IMR-90 (cell line): Measurements from ENCODE around the gene NQO2. TPM values are rescaled to one million over a fixed set of nuclear protein-coding genes. Genes with fewer than 3 reads are reported as not detected.

ENCODE experiments used
- ATAC-seq: fragments of 200-7000 bp; cut with Tn5 transposase; 2 replicates; pipeline ENCODE4 v1.9.1; 2020; ENCODE audit warnings: low read depth, mild to moderate bottlenecking, moderate library complexity
- BruUV-seq: library from RNA; stranded (reverse); fragments of 400-500 nt; replicated peaks from 2 replicates; lab custom pipeline; 2021; lab: Mats Ljungman, UMichigan
- CTCF ChIA-PET: fragments of 300-600 bp; formaldehyde crosslinking; extraction: SDS; loops from one replicate; lab custom pipeline; 2021; ENCODE audit warnings: antibody characterized with exemption; lab: Yijun Ruan, JAX
- POLR2A ChIA-PET: fragments of 300-600 bp; sonication (Branson Sonifier 250); formaldehyde crosslinking; loops from one replicate; lab custom pipeline; 2022; ENCODE audit warnings: antibody characterized with exemption; ENCODE audit not compliant: unreplicated experiment; lab: Charles Lee
- DNase-seq: peaks from one replicate; pipeline ENCODE4 v3.0.0; 2013
- H2AFZ ChIP-seq: replicated peaks from 2 replicates; pipeline ENCODE3; 2013; ENCODE audit warnings: low read length, mild to moderate bottlenecking; ENCODE audit not compliant: poor library complexity
- H2AK5ac ChIP-seq: 2 replicates; pipeline ENCODE4 v1.6.1; 2013; ENCODE audit warnings: low read depth, low read length, inconsistent platforms
- H2AK9ac ChIP-seq: replicated peaks from 2 replicates; pipeline ENCODE3; 2013; ENCODE audit warnings: mild to moderate bottlenecking, low read depth, low read length, moderate library complexity; ENCODE audit not compliant: poor library complexity
- H2BK120ac ChIP-seq: 2 replicates; pipeline ENCODE4 v1.6.1; 2013; ENCODE audit warnings: low read depth, low read length, inconsistent platforms
- H2BK15ac ChIP-seq: 3 replicates; pipeline ENCODE4 v1.6.1; 2013; ENCODE audit warnings: low read depth, low read length, inconsistent platforms
- H2BK20ac ChIP-seq: 2 replicates; pipeline ENCODE4 v1.6.1; 2013; ENCODE audit warnings: low read depth, mild to moderate bottlenecking, inconsistent platforms, low read length, moderate library complexity
- H2BK5ac ChIP-seq: 2 replicates; pipeline ENCODE4 v1.6.1; 2013; ENCODE audit warnings: mild to moderate bottlenecking, low read depth, low read length, inconsistent platforms; ENCODE audit not compliant: poor library complexity, severe bottlenecking
- H3K14ac ChIP-seq: replicated peaks from 2 replicates; pipeline ENCODE4 v1.6.1; 2013; ENCODE audit warnings: low read depth, low read length, inconsistent platforms
- H3K18ac ChIP-seq: 2 replicates; pipeline ENCODE4 v1.6.1; 2013; ENCODE audit warnings: low read depth, low read length, control low read depth
- H3K23ac ChIP-seq: 2 replicates; pipeline ENCODE4 v1.6.1; 2013; ENCODE audit warnings: low read depth, low read length, inconsistent platforms
- H3K27ac ChIP-seq: 2 replicates; pipeline ENCODE4 v1.5.1; 2013; ENCODE audit warnings: mild to moderate bottlenecking, control low read depth, low read length; ENCODE audit not compliant: insufficient read depth
- H3K27me3 ChIP-seq: 2 replicates; pipeline ENCODE4 v1.6.1; 2013; ENCODE audit warnings: low read length; ENCODE audit not compliant: control insufficient read depth, insufficient read depth
- H3K36me3 ChIP-seq: 2 replicates; pipeline ENCODE4 v1.6.1; 2013; ENCODE audit warnings: low read length, mixed read lengths; ENCODE audit not compliant: control insufficient read depth, insufficient read depth
- H3K4ac ChIP-seq: 2 replicates; pipeline ENCODE4 v1.6.1; 2013; ENCODE audit warnings: low read depth, low read length, inconsistent platforms
- H3K4me1 ChIP-seq: 2 replicates; pipeline ENCODE4 v1.6.1; 2013; ENCODE audit warnings: low read length, mixed read lengths; ENCODE audit not compliant: control insufficient read depth, insufficient read depth
- H3K4me2 ChIP-seq: 2 replicates; pipeline ENCODE4 v1.6.1; 2013; ENCODE audit warnings: low read depth, mild to moderate bottlenecking, control low read depth, low read length, moderate library complexity
- H3K4me3 ChIP-seq: 2 replicates; pipeline ENCODE4 v1.5.1; 2013; ENCODE audit warnings: low read depth, mild to moderate bottlenecking, control low read depth, low read length, moderate library complexity; ENCODE audit not compliant: insufficient read depth
- H3K56ac ChIP-seq: 2 replicates; pipeline ENCODE4 v1.6.1; 2013; ENCODE audit warnings: low read length, inconsistent platforms; ENCODE audit not compliant: insufficient read depth; ENCODE audit errors: extremely low read depth
- H3K79me1 ChIP-seq, 2 experiments: 2 replicates each; pipeline ENCODE4 v1.6.1; 2013; ENCODE audit warnings: low read length in 2 of 2, inconsistent platforms in 1 of 2, low read depth in 1 of 2
- H3K9ac ChIP-seq: 2 replicates; pipeline ENCODE4 v1.6.1; 2013; ENCODE audit warnings: low read depth, low read length, control low read depth
- H3K9me1 ChIP-seq: 2 replicates; pipeline ENCODE4 v1.6.1; 2013; ENCODE audit warnings: low read length, inconsistent platforms; ENCODE audit not compliant: insufficient read depth
- H3K9me3 ChIP-seq: 2 replicates; pipeline ENCODE4 v1.6.1; 2013; ENCODE audit warnings: low read length; ENCODE audit not compliant: control insufficient read depth, insufficient read depth
- H4K20me1 ChIP-seq: 2 replicates; pipeline ENCODE4 v1.6.1; 2013; ENCODE audit warnings: low read length, inconsistent platforms; ENCODE audit not compliant: insufficient read depth
- H4K5ac ChIP-seq: 2 replicates; pipeline ENCODE4 v1.6.1; 2013; ENCODE audit warnings: mild to moderate bottlenecking, low read depth, low read length, control low read depth
- H4K8ac ChIP-seq, 2 experiments: 2 replicates each; pipeline ENCODE4 v1.6.1; 2013; ENCODE audit warnings: low read depth in 2 of 2, low read length in 2 of 2, control low read depth in 1 of 2, inconsistent platforms in 1 of 2
- H4K91ac ChIP-seq: 2 replicates; pipeline ENCODE4 v1.6.1; 2013; ENCODE audit warnings: low read depth, low read length, inconsistent platforms; ENCODE audit not compliant: insufficient read depth
- CEBPB ChIP-seq: IDR thresholded peaks from 2 replicates; pipeline ENCODE4 v1.6.1; 2012; ENCODE audit warnings: low read depth, low read length, improper control_type of control experiment
- MAFK ChIP-seq: IDR thresholded peaks from 2 replicates; pipeline ENCODE4 v1.6.1; 2012; ENCODE audit warnings: low read depth, low read length, improper control_type of control experiment
- MAZ ChIP-seq: IDR thresholded peaks from 2 replicates; pipeline ENCODE4 v1.6.1; 2012; ENCODE audit warnings: low read depth, mild to moderate bottlenecking, low read length, improper control_type of control experiment, moderate library complexity, borderline replicate concordance
- MXI1 ChIP-seq: IDR thresholded peaks from 2 replicates; pipeline ENCODE4 v1.6.1; 2012; ENCODE audit warnings: low read depth, mild to moderate bottlenecking, low read length, moderate library complexity, borderline replicate concordance
- RFX5 ChIP-seq: IDR thresholded peaks from 2 replicates; pipeline ENCODE4 v1.8.0; 2012; ENCODE audit warnings: low read depth, mild to moderate bottlenecking, low read length, moderate library complexity
- WGBS, 2 experiments: methylation state at CpG; one replicate each; pipeline versions ENCODE4 v1.1.5 to v1.1.7; 2013; ENCODE audit warnings: missing lambda C conversion rate in 2 of 2; ENCODE audit not compliant: insufficient read length in 1 of 2; ENCODE audit errors: extremely low coverage in 2 of 2; 5-methylcytosine and 5-hydroxymethylcytosine counted together
- dilution Hi-C: fragments of 300-500 bp; cut with HindIII; formaldehyde crosslinking; loops from one replicate; pipeline ENCODE4 v1.14.3; 2018; ENCODE audit warnings: low sequenced_read_pairs; ENCODE audit not compliant: unreplicated experiment
- in situ Hi-C: fragments of 300-500 bp; cut with MboI; formaldehyde crosslinking; loops from 3 replicates; pipeline ENCODE4 v1.14.3; 2019; ENCODE audit warnings: low sequenced_read_pairs, inconsistent platforms, mixed read lengths
- intact Hi-C: fragments of 100-400 bp; cut with micrococcal nuclease; formaldehyde crosslinking; loops from 2 replicates; pipeline ENCODE4 v1.10.0; 2022
- polyA plus RNA-seq, 3 experiments: library from polyadenylated mRNA; depleted of rRNA; stranded (reverse); fragments of >200 nt; gene quantifications; 2 replicates each; pipeline ENCODE4 v1.2.3, GENCODE V29; 2012; ENCODE audit warnings: low replicate concordance in 1 of 3
- total RNA-seq: library from RNA; depleted of rRNA; stranded (reverse); fragments of >200 nt; gene quantifications from 2 replicates; pipeline ENCODE4 v1.2.3, GENCODE V29; 2012
- TF ChIP-seq, protein P1 (sequence below): fragments of 150-350 bp; IDR thresholded peaks from 2 replicates; pipeline ENCODE4 v1.6.1; 2016; ENCODE audit warnings: low read depth, mild to moderate bottlenecking, low read length, moderate library complexity, borderline replicate concordance

Gene NQO2
- total and polyA plus RNA-seq, 2 of the 4 experiments (the other 2 are of a cell fraction): 42.5 to 72.1 TPM

DNA sequence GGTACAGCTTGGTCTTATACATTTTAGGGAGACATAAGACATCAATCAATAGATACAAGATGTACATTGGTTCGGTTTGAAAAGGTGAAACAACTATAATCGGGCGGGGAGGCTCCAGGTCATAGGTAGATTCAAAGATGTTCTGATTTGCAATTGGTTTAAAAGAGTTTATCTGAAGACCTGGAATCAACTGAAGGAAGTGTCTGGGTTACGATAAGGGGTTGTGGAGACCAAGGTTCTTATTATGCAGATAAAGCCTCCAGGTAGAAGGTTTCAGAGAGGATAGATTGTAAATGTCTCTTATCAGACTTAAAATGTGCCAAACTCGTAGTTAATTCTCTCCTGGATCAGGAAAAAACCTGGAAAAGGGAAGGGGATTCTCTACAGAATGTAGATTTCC, 22.4 kb upstream of the NQO2 start:
- in situ Hi-C loops: no loop called here

More for the DNA sequence above, 22.4 kb upstream of the NQO2 start:
- Histone ChIP-seq H3K4me1 (peaks cover 16% of the 10 kb centered on the region), H3K9ac (no peak overlapping the region), H3K9me1 (peaks cover 5% of the 10 kb centered on the region), H2AK5ac (peak overlapping the region; percentile 92), H3K27ac (peak overlapping the region; percentile 36; the same call in 1 of the 2 replicates), H3K36me3 (no peaks in the 10 kb centered on the region), H3K79me1 (peaks cover 0 to 13% of the 10 kb centered on the region in 2 experiments; a peak in 2 of 4 replicates), H4K5ac (no peak overlapping the region), H2AK9ac (no peak overlapping the region), H3K4ac (peak overlapping the region; percentile 83), H3K9me3 (no peaks in the 10 kb centered on the region), H3K56ac (no peak overlapping the region), H3K18ac (peak overlapping the region; percentile 10; the same call in 1 of the 2 replicates), H2AFZ (no peak overlapping the region), H3K4me2 (peak overlapping the region; percentile 18; the same call in 1 of the 2 replicates), H2BK20ac (peak overlapping the region; percentile 79; the same call in 1 of the 2 replicates), H2BK120ac (peak overlapping the region; percentile 95), H4K91ac (peak overlapping the region; percentile 40), H3K27me3 (no peaks in the 10 kb centered on the region), H4K20me1 (no peaks in the 10 kb centered on the region), H3K23ac (no peak overlapping the region), H2BK5ac (peak overlapping the region; percentile 44), H3K14ac (peak overlapping the region; percentile 77), H4K8ac (peak overlapping the region; percentile 17 to 71), H3K4me3 (no peak overlapping the region), H2BK15ac (peak overlapping the region; percentile 53; the same call in 2 of the 3 replicates)
- ChIA-PET CTCF (interaction anchor here (0.7 to 1.6 kb wide), 3 partner anchors 9 to 25 kb away, joined by 4 to 5 read pairs (median 4); no protein-coding TSS in a partner anchor), POLR2A (no interaction called here)
- intact Hi-C loops: no loop called here
- no CpG with 5 or more reads among the region's 5 CpGs for WGBS, 2 experiments
- TF ChIP-seq CEBPB: no peak
- TF ChIP-seq, protein P1, sequence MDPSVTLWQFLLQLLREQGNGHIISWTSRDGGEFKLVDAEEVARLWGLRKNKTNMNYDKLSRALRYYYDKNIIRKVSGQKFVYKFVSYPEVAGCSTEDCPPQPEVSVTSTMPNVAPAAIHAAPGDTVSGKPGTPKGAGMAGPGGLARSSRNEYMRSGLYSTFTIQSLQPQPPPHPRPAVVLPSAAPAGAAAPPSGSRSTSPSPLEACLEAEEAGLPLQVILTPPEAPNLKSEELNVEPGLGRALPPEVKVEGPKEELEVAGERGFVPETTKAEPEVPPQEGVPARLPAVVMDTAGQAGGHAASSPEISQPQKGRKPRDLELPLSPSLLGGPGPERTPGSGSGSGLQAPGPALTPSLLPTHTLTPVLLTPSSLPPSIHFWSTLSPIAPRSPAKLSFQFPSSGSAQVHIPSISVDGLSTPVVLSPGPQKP: no peak
- TF ChIP-seq MAFK: no peak
- no peak for TF ChIP-seq MXI1
- no peak for TF ChIP-seq RFX5
- no peak for TF ChIP-seq MAZ
- DNase-seq: no peak
- dilution Hi-C loops: no loop called here
- BruUV-seq: no TSS peak
- no peak for ATAC-seq
